KMS-11 (cell line): Measurements from ENCODE around the gene CDC42.

Source experiments
- H2AFZ ChIP-seq: fragments of 200-600 bp; sonication (generic); 2 replicates; pipeline ENCODE4 v1.6.1; 2016; ENCODE audit warnings: antibody characterized with exemption, mixed run types, low read depth
- H3K27ac ChIP-seq: fragments of 200-600 bp; sonication (generic); 2 replicates; pipeline ENCODE4 v1.6.1; 2016; ENCODE audit warnings: mild to moderate bottlenecking, mixed run types
- H3K27me3 ChIP-seq: fragments of 200-600 bp; sonication (generic); 2 replicates; pipeline ENCODE4 v1.6.1; 2017; ENCODE audit warnings: mild to moderate bottlenecking, low read depth, mixed run types, moderate library complexity; ENCODE audit not compliant: insufficient read depth
- H3K36me3 ChIP-seq: fragments of 200-600 bp; sonication (generic); 2 replicates; pipeline ENCODE4 v1.6.1; 2017; ENCODE audit warnings: mild to moderate bottlenecking, mixed run types; ENCODE audit not compliant: insufficient read depth
- H3K4me1 ChIP-seq: fragments of 200-600 bp; sonication (generic); 2 replicates; pipeline ENCODE4 v1.6.1; 2016; ENCODE audit warnings: mild to moderate bottlenecking, low read depth, mixed run types; ENCODE audit not compliant: poor library complexity, severe bottlenecking
- H3K4me2 ChIP-seq: fragments of 200-600 bp; sonication (generic); 2 replicates; pipeline ENCODE4 v1.7.0; 2016; ENCODE audit warnings: mild to moderate bottlenecking, mixed run types
- H3K4me3 ChIP-seq: fragments of 200-600 bp; sonication (generic); IDR thresholded peaks from 2 replicates; pipeline ENCODE4 v1.6.1; 2017; ENCODE audit warnings: low read depth, low read length, mixed read lengths; ENCODE audit not compliant: insufficient read depth
- H3K79me2 ChIP-seq: fragments of 200-600 bp; sonication (generic); 2 replicates; pipeline ENCODE4 v1.6.1; 2016; ENCODE audit warnings: low read depth, mixed run types; ENCODE audit not compliant: insufficient read depth
- H3K9ac ChIP-seq: fragments of 200-600 bp; sonication (generic); 2 replicates; pipeline ENCODE4 v1.6.1; 2016; ENCODE audit warnings: mild to moderate bottlenecking, mixed run types
- H4K20me1 ChIP-seq: fragments of 200-600 bp; sonication (generic); 2 replicates; pipeline ENCODE4 v1.6.1; 2016; ENCODE audit warnings: mild to moderate bottlenecking, mixed run types; ENCODE audit not compliant: insufficient read depth
- TF ChIP-seq, protein P1 (sequence below): fragments of 200-600 bp; sonication (generic); conservative IDR thresholded peaks from 2 replicates; pipeline ENCODE4 v1.6.1; 2017; ENCODE audit warnings: low read depth, mild to moderate bottlenecking, antibody characterized with exemption, low read length, moderate library complexity, mixed read lengths

Gene CDC42

DNA sequence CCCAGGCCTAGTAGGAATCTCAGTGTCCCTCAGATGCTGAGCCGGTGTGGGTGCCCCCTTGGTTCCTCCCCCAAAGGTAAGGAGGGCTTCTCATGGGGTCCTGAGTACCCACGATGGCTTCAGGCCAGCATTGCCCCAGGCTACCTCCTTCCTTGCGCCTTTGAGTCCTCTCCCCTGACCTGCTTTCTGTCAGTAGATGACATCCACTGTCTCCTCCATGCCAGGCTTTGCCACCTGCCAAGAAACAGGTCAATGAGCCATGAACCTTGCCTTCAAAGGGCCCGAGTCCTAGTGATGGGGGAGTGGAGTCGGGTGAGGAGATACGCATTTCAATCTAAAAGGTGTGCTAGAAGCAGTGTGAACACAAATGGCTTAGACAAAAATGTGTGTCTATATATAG is 74.7 kb downstream of the CDC42 start:
- Histone ChIP-seq H3K27ac (no peak overlapping the region), H3K79me2 (no peaks in the 10 kb centered on the region), H3K36me3 (no peaks in the 10 kb centered on the region), H3K9ac (no peak overlapping the region), H2AFZ (no peak overlapping the region), H4K20me1 (no peaks in the 10 kb centered on the region), H3K4me3 (no peak overlapping the region), H3K4me2 (no peak overlapping the region), H3K4me1 (no peaks in the 10 kb centered on the region), H3K27me3 (no peaks in the 10 kb centered on the region)
- TF ChIP-seq, protein P1, sequence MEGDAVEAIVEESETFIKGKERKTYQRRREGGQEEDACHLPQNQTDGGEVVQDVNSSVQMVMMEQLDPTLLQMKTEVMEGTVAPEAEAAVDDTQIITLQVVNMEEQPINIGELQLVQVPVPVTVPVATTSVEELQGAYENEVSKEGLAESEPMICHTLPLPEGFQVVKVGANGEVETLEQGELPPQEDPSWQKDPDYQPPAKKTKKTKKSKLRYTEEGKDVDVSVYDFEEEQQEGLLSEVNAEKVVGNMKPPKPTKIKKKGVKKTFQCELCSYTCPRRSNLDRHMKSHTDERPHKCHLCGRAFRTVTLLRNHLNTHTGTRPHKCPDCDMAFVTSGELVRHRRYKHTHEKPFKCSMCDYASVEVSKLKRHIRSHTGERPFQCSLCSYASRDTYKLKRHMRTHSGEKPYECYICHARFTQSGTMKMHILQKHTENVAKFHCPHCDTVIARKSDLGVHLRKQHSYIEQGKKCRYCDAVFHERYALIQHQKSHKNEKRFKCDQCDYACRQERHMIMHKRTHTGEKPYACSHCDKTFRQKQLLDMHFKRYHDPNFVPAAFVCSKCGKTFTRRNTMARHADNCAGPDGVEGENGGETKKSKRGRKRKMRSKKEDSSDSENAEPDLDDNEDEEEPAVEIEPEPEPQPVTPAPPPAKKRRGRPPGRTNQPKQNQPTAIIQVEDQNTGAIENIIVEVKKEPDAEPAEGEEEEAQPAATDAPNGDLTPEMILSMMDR: no peak

DNA sequence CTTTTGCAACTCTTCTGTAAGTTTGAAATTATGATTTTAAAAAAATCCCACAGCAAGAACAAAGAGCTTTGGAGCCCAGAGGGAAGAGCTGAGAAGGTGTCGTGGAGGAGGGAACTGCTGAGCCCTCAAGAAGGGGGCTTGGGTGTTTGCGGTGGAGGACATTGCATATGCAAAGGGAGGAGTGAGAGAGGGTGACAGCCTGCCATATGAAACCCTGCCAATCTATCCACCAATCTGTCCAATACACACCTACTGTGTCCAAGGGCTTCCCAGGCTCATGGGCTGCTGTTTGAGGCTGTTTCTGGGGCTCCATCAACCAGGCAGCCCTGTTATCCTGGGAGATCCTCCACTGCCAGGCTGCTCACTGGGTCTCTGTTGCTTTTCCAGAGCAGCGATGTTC is 75.2 kb downstream of the CDC42 start:
- Histone ChIP-seq H3K4me1 (no peaks in the 10 kb centered on the region), H3K27me3 (no peaks in the 10 kb centered on the region), H3K79me2 (no peaks in the 10 kb centered on the region), H2AFZ (no peak overlapping the region), H3K4me2 (no peak overlapping the region), H3K27ac (no peak overlapping the region), H3K9ac (no peak overlapping the region), H4K20me1 (no peaks in the 10 kb centered on the region), H3K4me3 (no peak overlapping the region), H3K36me3 (no peaks in the 10 kb centered on the region)
- TF ChIP-seq, protein P1: no peak

GRCh38 chr1:22128392-22128791 is 75.9 kb downstream of the CDC42 start:
- Histone ChIP-seq H3K27me3 (no peaks in the 10 kb centered on the region), H3K36me3 (no peaks in the 10 kb centered on the region), H3K79me2 (no peaks in the 10 kb centered on the region), H4K20me1 (no peaks in the 10 kb centered on the region), H3K4me2 (no peak overlapping the region), H3K4me3 (no peak overlapping the region), H3K4me1 (no peaks in the 10 kb centered on the region), H2AFZ (no peak overlapping the region), H3K27ac (no peak overlapping the region), H3K9ac (no peak overlapping the region)
- TF ChIP-seq, protein P1: no peak

DNA sequence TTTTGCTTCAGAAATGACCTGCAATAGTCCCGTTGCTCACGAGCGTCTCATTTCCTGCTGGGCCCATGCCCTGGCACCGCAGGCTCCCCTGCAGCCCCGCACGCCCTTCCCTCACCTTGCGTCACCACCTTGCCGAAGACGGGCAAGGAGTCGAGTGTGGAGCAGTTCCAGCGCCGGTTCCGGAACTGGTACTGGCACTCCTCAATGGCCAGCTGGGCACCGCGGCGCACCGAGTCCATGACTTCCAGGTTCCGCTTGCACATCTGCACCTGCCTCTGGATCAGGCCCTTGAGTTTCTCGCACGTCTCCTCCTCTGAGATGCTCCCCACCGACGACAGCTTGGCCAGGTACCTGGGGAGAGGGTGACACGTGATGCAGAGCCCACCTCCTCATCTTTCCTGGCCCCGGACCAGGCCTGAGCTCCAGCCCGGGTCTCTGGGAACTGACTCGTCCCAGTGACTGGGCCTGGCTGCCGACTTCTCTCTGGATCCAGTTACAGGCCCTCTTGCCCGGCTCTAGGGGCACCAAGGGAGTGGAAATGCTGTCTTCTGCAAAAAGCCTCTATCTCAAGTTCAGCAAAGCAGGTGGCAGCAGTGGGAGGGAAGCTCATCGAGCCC is 77.1 kb downstream of the CDC42 start:
- Histone ChIP-seq H3K27me3 (no peaks in the 10 kb centered on the region), H2AFZ (no peak overlapping the region), H3K36me3 (no peaks in the 10 kb centered on the region), H3K27ac (no peak overlapping the region), H3K79me2 (no peaks in the 10 kb centered on the region), H3K4me1 (no peaks in the 10 kb centered on the region), H3K4me2 (no peak overlapping the region), H3K4me3 (no peak overlapping the region), H3K9ac (no peak overlapping the region), H4K20me1 (no peaks in the 10 kb centered on the region)
- TF ChIP-seq, protein P1: no peak
